Measurements from ENCODE around the gene HEXB. TPM values are rescaled to one million over a fixed set of nuclear protein-coding genes. Genes with fewer than 3 reads are reported as not detected.

Gene HEXB
- polyA plus RNA-seq, 1 experiment = 246 TPM

DNA sequence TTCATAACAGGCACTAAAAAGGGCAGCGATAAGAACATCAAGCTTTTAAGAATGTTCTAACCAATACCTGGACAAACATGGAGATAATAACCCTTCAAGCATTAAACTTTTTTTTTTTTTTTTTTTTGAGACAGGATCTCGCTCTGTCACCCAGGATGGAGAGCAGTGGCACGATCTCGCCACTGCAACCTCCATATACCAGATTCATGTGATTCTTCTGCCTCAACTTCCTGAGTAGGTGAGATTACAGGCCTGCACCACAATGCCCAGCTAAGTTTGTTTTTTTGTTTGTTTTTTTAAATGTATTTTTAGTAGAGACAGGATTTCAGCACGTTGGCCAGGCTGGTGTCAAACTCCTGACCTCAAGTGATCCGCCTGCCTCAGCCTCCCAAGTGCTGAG is 29.8 kb upstream of the HEXB start:
- ChIA-PET POLR2A (no interaction called here), CTCF (interaction anchor here (1.0 to 1.1 kb wide), 2 partner anchors 575 to 599 kb away, joined by 3 read pairs; no protein-coding TSS in a partner anchor)
- TF ChIP-seq CTCF (IDR thresholded peaks at IDR 0.05; ENCODE audit: low read depth, low read length) = no peak
- Histone ChIP-seq H3K9me3 (ENCODE audit: control insufficient read depth, insufficient read depth, low read length) (no peaks in the 10 kb centered on the region), H3K27me3 (ENCODE audit: control insufficient read depth, insufficient read depth, low read length) (no peaks in the 10 kb centered on the region), H3K4me3 (ENCODE audit: low read depth, low read length) (no peak overlapping the region), H3K27ac (ENCODE audit: low read depth, low read length) (no peak overlapping the region)
- DNase-seq (ENCODE audit: low read depth, low spot score) = no peak

- Histone ChIP-seq H3K27ac (ENCODE audit: low read depth, low read length) (no peak overlapping the region), H3K27me3 (ENCODE audit: control insufficient read depth, insufficient read depth, low read length) (no peaks in the 10 kb centered on the region), H3K4me3 (ENCODE audit: low read depth, low read length) (no peak overlapping the region), H3K9me3 (ENCODE audit: control insufficient read depth, insufficient read depth, low read length) (no peaks in the 10 kb centered on the region)
- ChIA-PET CTCF (interaction anchor here (0.6 to 1.0 kb wide), 2 partner anchors 600 to 735 kb away, joined by 3 read pairs; no protein-coding TSS in a partner anchor), POLR2A (no interaction called here)
- TF ChIP-seq CTCF (IDR thresholded peaks at IDR 0.05; ENCODE audit: low read depth, low read length) = no peak
- no peak for DNase-seq (ENCODE audit: low read depth, low spot score)
These were observed 29.3 kb upstream of the HEXB start for GRCh38 chr5:74655716-74656115.

DNA sequence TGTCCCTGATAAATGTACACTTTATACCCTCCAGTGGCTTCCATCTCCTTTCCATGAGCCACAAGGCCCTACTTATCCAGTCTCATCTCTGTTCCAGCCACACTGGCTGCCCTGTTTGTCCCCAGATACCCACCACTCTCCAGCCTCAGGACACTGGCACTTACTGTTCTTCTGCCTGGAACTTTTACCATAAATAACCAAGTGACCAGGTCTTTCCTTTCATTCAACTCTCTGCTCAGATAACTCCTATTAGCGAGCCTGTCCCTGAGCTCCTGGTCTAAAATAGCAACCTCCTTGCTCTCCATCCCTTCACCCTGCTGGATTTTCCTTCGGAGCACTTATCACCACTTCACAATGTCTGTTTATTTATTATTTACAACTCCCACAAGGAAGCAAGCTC is 27.9 kb upstream of the HEXB start:
- DNase-seq (ENCODE audit: low read depth, low spot score) = no peak
- H3K27me3 ChIP-seq (ENCODE audit: control insufficient read depth, insufficient read depth, low read length) = no peaks in the 10 kb centered on the region
- no peak overlapping the region for H3K4me3 ChIP-seq (ENCODE audit: low read depth, low read length)
- H3K27ac ChIP-seq (ENCODE audit: low read depth, low read length) = no peak overlapping the region
- CTCF ChIA-PET = interaction anchor here (1.0 to 1.3 kb wide), 2 partner anchors 8 to 17 kb away, joined by 3 to 4 read pairs; no protein-coding TSS in a partner anchor
- no peaks in the 10 kb centered on the region for H3K9me3 ChIP-seq (ENCODE audit: control insufficient read depth, insufficient read depth, low read length)
- no peak for TF ChIP-seq CTCF (IDR thresholded peaks at IDR 0.05; ENCODE audit: low read depth, low read length)
- POLR2A ChIA-PET = no interaction called here

- CTCF ChIA-PET = interaction anchor here (1.5 to 5.0 kb wide), 2 partner anchors 10 to 757 kb away, joined by 4 to 16 read pairs; no protein-coding TSS in a partner anchor
- no peak for TF ChIP-seq CTCF (IDR thresholded peaks at IDR 0.05; ENCODE audit: low read depth, low read length)
These were observed 25.9 kb upstream of the HEXB start for GRCh38 chr5:74659172-74659571.

GRCh38 chr5:74660140-74660539 is 24.9 kb upstream of the HEXB start:
- H3K9me3 ChIP-seq (ENCODE audit: control insufficient read depth, insufficient read depth, low read length) = no peaks in the 10 kb centered on the region
- no peak for DNase-seq (ENCODE audit: low read depth, low spot score)
- no peaks in the 10 kb centered on the region for H3K27me3 ChIP-seq (ENCODE audit: control insufficient read depth, insufficient read depth, low read length)
- no peak overlapping the region for H3K27ac ChIP-seq (ENCODE audit: low read depth, low read length)
- CTCF ChIA-PET = interaction anchor here (0.8 to 5.0 kb wide), 5 partner anchors 11 to 758 kb away, joined by 3 to 16 read pairs (median 7); no protein-coding TSS in a partner anchor
- no peak overlapping the region for H3K4me3 ChIP-seq (ENCODE audit: low read depth, low read length)
- no peak for TF ChIP-seq CTCF (IDR thresholded peaks at IDR 0.05; ENCODE audit: low read depth, low read length)
- POLR2A ChIA-PET = no interaction called here

More at GRCh38 chr5:74659172-74659571, 25.9 kb upstream of the HEXB start:
- Histone ChIP-seq H3K27ac (ENCODE audit: low read depth, low read length) (no peak overlapping the region), H3K9me3 (ENCODE audit: control insufficient read depth, insufficient read depth, low read length) (no peaks in the 10 kb centered on the region), H3K27me3 (ENCODE audit: control insufficient read depth, insufficient read depth, low read length) (no peaks in the 10 kb centered on the region), H3K4me3 (ENCODE audit: low read depth, low read length) (no peak overlapping the region)
- DNase-seq (ENCODE audit: low read depth, low spot score) = no peak
- POLR2A ChIA-PET = no interaction called here

Data from AG04450 (cell line).